Neutrophil (primary cell): ENCODE measurements around the gene SERHL2.
"Not testable (repeated sequence)": the region's sequence is repeated elsewhere in the genome, so short reads cannot be mapped to it uniquely, and the experiment has no call there.

ENCODE experiments used
- H3K27ac ChIP-seq: fragments of 200-600 bp; sonication (generic); 2 replicates; pipeline ENCODE4 v1.5.1; 2016; ENCODE audit warnings: mild to moderate bottlenecking, moderate library complexity
- H3K27me3 ChIP-seq: fragments of 200-600 bp; sonication (generic); 2 replicates; pipeline ENCODE4 v1.6.0; 2016; ENCODE audit warnings: mild to moderate bottlenecking
- H3K36me3 ChIP-seq: fragments of 200-600 bp; sonication (generic); 2 replicates; pipeline ENCODE4 v1.5.1; 2017
- H3K4me1 ChIP-seq, 2 experiments: fragments of 200-600 bp in 1 of 2; sonication (generic) in 1 of 2; 1 replicate in 1 of 2; 2 replicates in 1 of 2; pipeline versions ENCODE4 v1.5.1 to v1.6.1; 2013 to 2016; ENCODE audit warnings: low read depth in 1 of 2, low read length in 1 of 2, mild to moderate bottlenecking in 1 of 2, moderate library complexity in 1 of 2; ENCODE audit not compliant: control insufficient read depth in 1 of 2, insufficient read depth in 1 of 2
- H3K4me3 ChIP-seq, 2 experiments: fragments of 200-600 bp in 1 of 2; sonication (generic) in 1 of 2; 1 replicate in 1 of 2; 2 replicates in 1 of 2; pipeline ENCODE4 v1.5.1; 2013 to 2016; ENCODE audit warnings: low read depth in 1 of 2, low read length in 1 of 2, mild to moderate bottlenecking in 1 of 2, moderate library complexity in 1 of 2
- H3K9me3 ChIP-seq: fragments of 200-600 bp; sonication (generic); 2 replicates; pipeline ENCODE4 v1.5.1; 2016
- TF ChIP-seq, protein P1 (sequence below): fragments of 200-600 bp; sonication (generic); IDR thresholded peaks from 2 replicates; pipeline ENCODE4 v1.5.1; 2016; ENCODE audit warnings: antibody characterized with exemption

The SERHL2 gene

GRCh38 chr22:42560381-42560780 lies 6.6 kb downstream of the SERHL2 start:
- TF ChIP-seq, protein P1, sequence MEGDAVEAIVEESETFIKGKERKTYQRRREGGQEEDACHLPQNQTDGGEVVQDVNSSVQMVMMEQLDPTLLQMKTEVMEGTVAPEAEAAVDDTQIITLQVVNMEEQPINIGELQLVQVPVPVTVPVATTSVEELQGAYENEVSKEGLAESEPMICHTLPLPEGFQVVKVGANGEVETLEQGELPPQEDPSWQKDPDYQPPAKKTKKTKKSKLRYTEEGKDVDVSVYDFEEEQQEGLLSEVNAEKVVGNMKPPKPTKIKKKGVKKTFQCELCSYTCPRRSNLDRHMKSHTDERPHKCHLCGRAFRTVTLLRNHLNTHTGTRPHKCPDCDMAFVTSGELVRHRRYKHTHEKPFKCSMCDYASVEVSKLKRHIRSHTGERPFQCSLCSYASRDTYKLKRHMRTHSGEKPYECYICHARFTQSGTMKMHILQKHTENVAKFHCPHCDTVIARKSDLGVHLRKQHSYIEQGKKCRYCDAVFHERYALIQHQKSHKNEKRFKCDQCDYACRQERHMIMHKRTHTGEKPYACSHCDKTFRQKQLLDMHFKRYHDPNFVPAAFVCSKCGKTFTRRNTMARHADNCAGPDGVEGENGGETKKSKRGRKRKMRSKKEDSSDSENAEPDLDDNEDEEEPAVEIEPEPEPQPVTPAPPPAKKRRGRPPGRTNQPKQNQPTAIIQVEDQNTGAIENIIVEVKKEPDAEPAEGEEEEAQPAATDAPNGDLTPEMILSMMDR = no peak
- Histone ChIP-seq H3K9me3 (no peaks in the 10 kb centered on the region), H3K4me1 (peaks cover 0 to 6% of the 10 kb centered on the region in 2 experiments), H3K4me3 (no peak overlapping the region), H3K27ac (no peak overlapping the region), H3K27me3 (no peaks in the 10 kb centered on the region), H3K36me3 (no peaks in the 10 kb centered on the region)

DNA sequence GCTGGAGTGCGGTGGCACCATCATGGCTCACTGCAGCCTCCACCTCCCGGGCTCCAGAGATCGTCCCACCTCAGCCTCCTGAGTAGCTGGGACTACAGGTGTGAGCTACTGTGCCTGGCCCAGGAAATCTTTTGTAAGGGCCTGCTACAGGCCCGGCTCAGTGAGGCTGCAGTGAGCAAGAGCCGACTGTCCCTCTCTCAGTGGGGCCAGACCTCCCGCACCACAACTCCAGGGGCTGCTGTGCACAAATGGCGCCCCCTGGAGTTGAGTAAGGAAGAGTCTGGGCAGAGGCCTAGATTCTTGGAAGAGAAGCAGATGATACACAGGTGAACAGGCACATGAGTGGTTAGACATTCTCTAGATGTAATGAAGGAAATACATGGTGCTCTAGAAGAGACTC lies 7.0 kb downstream of the SERHL2 start:
- Histone ChIP-seq H3K27me3 (no peaks in the 10 kb centered on the region), H3K27ac (no peak overlapping the region), H3K4me3 (no peak overlapping the region), H3K4me1 (peaks cover 0 to 6% of the 10 kb centered on the region in 2 experiments), H3K9me3 (no peaks in the 10 kb centered on the region), H3K36me3 (no peaks in the 10 kb centered on the region)
- TF ChIP-seq, protein P1 = no peak

GRCh38 chr22:42561856-42562255 lies 8.1 kb downstream of the SERHL2 start:
- H3K9me3 ChIP-seq = no peaks in the 10 kb centered on the region
- H3K27me3 ChIP-seq = no peaks in the 10 kb centered on the region
- no peak overlapping the region for H3K27ac ChIP-seq
- H3K36me3 ChIP-seq = no peaks in the 10 kb centered on the region
- no peak overlapping the region for H3K4me3 ChIP-seq
- TF ChIP-seq, protein P1 = no peak
- peaks cover 0 to 6% of the 10 kb centered on the region in 2 experiments for H3K4me1 ChIP-seq

- no peaks in the 10 kb centered on the region for H3K9me3 ChIP-seq
- H3K27ac ChIP-seq = no peak overlapping the region
- H3K27me3 ChIP-seq = no peaks in the 10 kb centered on the region
- no peaks in the 10 kb centered on the region for H3K36me3 ChIP-seq
- H3K4me3 ChIP-seq = no peak overlapping the region
- H3K4me1 ChIP-seq = peaks cover 0 to 6% of the 10 kb centered on the region in 2 experiments
- TF ChIP-seq, protein P1 = no peak
These were observed 8.5 kb downstream of the SERHL2 start for GRCh38 chr22:42562279-42562678.

DNA sequence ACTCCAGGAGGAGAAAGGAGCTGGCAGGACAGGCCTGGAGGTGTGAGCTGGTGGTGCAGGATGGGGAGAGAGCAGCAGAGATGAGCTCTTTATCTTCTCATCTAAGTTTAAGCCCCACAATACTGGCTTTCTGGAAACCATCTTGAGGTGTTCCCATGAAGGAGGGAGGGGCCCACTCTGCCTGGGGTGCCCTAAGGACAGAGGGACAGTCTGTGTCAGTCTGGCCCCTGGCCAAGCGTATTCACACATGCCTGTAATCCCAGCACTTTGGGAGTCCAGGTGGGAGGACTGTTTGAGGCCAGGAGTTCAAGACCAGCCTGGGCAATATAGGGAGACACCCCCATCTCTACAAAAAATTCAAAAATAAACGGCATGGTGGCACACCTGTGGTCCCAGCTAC lies 8.9 kb downstream of the SERHL2 start:
- Histone ChIP-seq H3K4me1 (peaks cover 0 to 6% of the 10 kb centered on the region in 2 experiments), H3K27me3 (no peaks in the 10 kb centered on the region), H3K36me3 (no peaks in the 10 kb centered on the region), H3K27ac (no peak overlapping the region), H3K9me3 (no peaks in the 10 kb centered on the region), H3K4me3 (no peak overlapping the region)
- TF ChIP-seq, protein P1 = no peak

DNA sequence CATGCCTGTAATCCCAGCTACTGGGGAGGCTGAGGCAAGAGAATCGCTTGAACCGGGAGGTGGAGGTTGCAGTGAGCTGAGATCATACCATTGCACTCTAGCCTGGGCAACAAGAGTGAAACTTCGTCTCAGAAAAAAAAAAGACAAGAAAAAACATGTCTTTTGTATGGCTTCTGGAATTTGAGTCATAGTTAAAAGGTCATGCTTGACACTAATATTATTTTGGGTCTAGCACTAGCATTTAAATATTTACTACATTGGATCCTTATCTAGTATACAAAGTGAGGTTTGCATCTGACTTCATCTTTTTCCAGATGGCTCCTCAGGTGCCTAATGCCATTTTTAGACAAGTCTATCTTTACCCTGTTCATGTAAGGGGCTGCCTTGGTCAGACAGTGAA lies 10.2 kb downstream of the SERHL2 start:
- H3K27ac ChIP-seq, H3K4me1 ChIP-seq, H3K36me3 ChIP-seq, H3K27me3 ChIP-seq, H3K4me3 ChIP-seq, H3K9me3 ChIP-seq: not testable (repeated sequence)
